GM12873 (cell line): ENCODE measurements around the gene CKMT2.

ENCODE experiments used
- CTCF ChIP-seq: IDR thresholded peaks from 2 replicates; pipeline ENCODE4 v1.5.1; 2012; ENCODE audit warnings: low read depth, mild to moderate bottlenecking, moderate library complexity, low read length, control low read depth; ENCODE audit not compliant: insufficient read depth; ENCODE audit errors: missing control alignments

The CKMT2 gene

GRCh38 chr5:81249240-81249639 lies 16.1 kb downstream of the CKMT2 start:
- TF ChIP-seq CTCF, result no peak

- no peak for TF ChIP-seq CTCF
Measured at GRCh38 chr5:81250004-81250403, 16.9 kb downstream of the CKMT2 start.

GRCh38 chr5:81251922-81252321 lies 18.8 kb downstream of the CKMT2 start:
- no peak for TF ChIP-seq CTCF

GRCh38 chr5:81252904-81253303 lies 19.8 kb downstream of the CKMT2 start:
- TF ChIP-seq CTCF, result no peak

- no peak for TF ChIP-seq CTCF
Measured at GRCh38 chr5:81253875-81254274, 20.8 kb downstream of the CKMT2 start.

GRCh38 chr5:81254886-81255559 lies 21.9 kb downstream of the CKMT2 start:
- TF ChIP-seq CTCF, result no peak

- TF ChIP-seq CTCF, result no peak
Measured at GRCh38 chr5:81256766-81257165, 23.6 kb downstream of the CKMT2 start.

- TF ChIP-seq CTCF, result no peak
Measured at GRCh38 chr5:81265101-81265500, 32.0 kb downstream of the CKMT2 start.
